Activated T-helper 1 cell treated with Interleukin-2 at 50 U/mL for 16 hours (primary cell): ENCODE measurements around the gene ST3GAL3.
"Not testable (repeated sequence)": the region's sequence is repeated elsewhere in the genome, so short reads cannot be mapped to it uniquely, and the experiment has no call there.

Source experiments
- DNase-seq: peaks from one replicate; pipeline ENCODE4 v3.0.0-alpha.2; 2020; ENCODE audit warnings: low read depth

The ST3GAL3 gene

DNA sequence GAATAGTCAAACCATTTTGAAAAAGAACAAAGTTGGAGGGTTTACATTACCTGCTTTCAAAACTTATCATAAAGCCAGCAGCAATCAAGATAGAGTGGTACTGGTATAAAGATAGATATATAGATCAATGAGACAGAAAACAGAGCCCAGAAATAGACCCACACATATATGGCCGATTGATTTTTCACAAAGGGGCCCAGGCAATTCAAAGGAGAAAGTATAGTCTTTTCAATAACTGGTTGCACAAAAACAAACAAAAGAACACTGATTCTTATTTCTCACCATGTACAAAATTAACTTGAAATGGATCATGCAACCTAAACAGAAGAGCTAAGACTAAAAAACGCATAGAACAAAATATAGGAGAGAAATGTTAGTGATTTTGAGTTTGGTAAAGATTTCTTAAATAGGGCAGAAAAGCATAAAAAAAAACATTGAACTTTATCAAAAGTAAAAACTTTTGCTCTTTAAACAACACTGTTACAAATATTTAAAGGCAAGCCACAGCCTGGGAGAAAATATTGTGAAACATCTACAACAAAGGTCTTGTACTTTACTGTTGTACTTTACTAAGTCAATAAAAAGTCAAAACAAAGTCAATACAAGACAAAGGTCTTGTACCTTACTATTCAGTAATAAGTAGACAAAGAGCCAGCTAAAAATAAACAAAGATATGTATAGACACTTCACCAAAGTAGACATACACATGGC, 50.2 kb downstream of the ST3GAL3 start:
- no peak for DNase-seq

DNA sequence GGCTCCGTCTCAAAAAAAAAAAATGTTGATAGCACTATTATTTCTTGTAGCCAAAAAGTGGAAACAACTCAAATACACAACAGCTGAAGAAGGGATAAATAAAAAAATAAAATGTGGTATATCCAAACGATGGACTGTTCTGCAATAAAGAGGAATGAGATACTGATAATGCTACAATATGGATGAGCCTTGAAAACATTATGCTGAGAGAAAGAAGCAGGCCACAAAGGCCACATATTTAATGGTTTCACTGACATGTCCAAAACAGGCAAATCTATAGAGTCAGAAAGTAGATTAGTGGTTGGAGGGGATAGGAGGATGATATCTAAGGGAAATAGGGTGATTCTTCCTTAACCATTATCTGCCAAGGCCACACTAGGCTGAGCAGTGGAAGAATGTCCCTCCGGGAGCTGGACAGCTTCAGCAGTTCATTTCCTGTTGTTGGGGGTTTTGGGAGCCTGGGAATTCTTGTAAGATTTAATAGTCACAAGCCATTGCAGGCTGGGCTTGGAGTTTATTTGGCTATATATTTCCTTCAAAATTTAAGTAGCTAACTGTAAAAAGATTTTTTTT, 53.5 kb downstream of the ST3GAL3 start:
- DNase-seq, result no peak

DNA sequence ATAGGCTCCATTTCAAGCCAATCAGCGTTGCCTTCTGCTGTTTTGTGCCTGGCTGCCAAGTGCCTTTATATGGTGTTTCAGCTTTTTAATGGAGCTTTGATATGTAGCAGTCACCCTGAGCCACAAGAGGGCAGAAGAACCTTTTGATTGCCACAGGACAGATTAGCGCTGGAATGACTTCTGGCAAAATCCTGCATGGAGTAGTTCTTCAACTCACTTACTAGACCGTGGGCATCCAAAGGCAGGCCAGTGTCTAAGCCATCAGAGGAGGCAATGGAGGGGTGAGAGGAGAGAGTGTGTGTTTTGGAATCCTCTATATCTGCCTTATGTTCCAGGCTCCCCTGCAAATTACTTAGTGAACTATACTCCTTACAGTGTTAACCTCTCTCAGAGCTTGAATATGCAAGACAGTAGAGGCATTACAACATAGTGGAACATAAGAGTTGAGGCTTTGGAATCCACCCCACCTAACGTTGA, 56.2 kb downstream of the ST3GAL3 start:
- peak; percentile 2 for DNase-seq

DNA sequence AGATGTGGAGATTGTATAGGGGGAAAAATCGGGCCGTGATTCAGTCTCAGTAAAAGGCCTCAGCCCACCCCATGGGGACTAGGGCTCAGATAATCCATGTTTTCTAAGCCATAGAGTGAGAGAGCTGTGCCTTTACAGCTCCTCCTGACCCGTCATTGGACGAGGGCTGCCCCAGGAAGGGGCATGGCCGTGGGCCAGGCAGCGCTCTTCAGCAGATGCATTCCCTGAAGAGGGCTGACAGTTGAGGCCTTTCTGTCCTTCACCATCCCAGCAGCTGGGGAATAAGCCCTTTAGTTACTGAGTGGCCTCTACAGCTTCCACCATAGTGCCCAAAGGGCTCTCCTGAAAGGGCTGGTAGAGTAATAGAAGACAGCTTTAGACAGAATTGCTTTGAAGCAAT, 57.2 kb downstream of the ST3GAL3 start:
- no peak for DNase-seq

DNA sequence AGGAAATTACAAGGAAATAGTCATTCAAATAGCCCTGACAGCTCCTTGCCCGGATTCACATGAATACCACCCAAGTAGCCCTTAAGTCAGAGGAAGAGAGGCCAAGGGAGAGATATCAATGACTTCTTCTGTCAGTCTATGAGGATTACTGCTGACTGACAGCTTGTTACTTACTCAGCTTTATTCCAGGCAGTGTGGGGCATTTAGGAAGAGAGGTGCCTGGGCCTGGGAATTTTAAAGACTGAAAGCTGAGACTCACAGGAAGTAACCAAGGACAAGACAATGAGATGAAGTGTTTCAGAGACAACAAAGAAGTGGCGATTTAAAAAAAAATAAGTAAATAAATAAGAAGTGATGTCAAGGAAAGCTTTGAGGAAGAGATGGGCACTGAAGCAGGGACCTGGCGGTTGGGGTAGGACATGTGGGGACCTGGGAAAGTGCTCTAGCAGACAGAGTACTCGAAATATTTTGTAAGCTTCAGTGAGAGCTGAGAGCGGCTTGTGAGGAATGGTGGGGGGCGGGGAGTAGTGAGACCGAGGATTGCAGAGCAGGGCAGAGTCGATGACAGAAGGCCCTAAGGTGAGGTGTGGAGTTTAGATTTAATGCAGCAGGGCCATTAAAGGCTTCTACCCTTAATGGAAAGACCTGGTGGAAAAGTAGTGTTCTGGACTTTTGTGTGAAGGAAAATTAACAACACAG, 58.9 kb downstream of the ST3GAL3 start:
- no peak for DNase-seq

DNA sequence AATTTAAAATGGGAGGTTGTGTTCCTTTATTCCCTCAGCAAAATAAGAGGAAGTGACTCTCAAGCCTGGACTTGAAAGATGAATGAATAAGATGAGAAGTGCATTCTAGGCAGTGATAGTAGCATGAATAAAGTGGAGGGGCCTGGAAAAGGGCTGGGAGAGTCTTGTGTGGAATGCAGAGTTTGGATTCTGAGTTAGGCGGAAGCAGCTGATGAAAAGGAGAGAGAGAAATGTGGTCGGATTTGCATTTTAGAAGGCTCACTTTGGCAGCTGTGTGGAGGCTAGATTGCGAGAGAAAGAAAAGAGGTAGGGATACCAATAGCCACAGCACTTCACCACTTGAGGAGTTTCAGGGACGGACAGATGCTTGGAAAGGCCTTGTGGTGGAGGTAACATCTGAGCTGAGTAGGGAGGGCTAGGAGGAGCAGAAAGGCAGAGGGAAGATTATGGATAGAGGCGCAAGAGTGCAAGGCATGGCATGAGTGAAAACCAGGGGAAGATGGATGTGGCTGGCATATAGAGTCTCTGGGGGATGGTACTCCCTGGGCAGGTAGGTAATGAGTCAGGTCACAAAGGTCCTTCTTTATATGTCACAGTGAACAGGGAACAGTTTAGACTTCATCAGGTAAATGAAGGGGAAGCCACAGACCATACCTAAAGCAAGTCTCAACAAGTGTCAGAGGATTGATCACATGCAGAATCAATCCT, 59.6 kb downstream of the ST3GAL3 start:
- DNase-seq, result no peak

DNA sequence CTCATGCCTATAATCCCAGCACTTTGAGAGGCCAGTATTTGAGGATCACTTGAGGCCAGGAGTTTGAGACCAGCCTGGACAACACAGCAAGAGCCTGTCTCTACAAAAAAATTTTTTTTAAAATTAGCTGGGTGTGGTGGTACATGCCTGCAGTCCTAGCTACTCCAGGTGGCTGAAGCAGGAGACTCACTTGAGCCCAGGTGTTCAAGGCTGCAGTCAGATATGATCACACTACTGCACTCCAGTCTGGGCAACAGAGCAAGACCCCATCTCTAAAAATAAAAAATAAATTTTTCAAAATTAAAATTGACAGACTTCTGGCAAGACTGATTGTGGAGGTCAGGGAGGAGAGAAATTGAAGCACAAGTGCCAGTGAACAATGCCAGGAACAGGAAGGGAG, 60.8 kb downstream of the ST3GAL3 start:
- DNase-seq, result no peak

DNA sequence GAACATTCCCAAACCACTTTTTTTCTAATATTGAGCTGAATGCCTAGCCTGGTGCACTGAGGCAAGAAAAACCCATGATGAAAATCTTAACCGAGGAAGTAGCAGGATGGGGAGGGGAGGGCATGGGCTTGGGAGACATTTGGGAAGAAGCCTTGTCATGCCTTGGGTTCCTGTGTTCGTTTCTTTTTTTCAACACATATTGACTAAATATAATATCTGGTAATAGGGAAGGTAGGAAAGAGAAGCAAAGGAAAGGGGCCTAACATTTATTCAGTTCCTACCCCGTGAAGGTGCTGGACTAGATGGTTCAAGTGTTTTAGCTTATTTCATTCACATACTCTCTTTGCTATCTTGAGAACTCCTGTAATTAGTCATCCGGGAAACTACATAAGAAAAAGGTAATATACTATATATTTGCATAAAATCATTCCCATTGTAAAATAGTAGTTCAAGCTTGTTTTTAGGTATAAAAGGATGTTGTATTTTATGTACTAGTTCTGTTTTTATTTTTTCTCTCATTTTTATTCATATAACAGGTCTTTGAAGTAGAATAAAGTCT, 62.1 kb downstream of the ST3GAL3 start:
- no peak for DNase-seq

DNA sequence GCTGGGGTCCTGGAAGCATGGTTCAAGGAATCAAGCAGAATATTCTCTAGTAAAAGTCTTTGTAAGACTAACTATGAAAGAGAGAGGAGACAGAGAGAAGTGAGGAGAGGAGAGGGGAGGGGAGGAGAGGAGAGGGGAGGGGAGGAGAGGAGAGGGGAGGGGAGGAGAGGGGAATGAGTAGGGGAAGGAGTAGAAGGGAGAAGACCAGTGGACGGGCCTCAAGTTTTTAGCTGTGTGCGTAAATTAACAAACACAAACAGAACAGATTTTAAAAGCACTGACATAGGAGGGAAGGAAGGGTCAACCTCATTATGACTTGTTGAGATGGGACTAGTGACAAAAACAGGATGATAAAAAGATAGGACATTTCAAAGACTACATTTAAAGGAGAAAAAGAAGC, 62.8 kb downstream of the ST3GAL3 start:
- no peak for DNase-seq

DNA sequence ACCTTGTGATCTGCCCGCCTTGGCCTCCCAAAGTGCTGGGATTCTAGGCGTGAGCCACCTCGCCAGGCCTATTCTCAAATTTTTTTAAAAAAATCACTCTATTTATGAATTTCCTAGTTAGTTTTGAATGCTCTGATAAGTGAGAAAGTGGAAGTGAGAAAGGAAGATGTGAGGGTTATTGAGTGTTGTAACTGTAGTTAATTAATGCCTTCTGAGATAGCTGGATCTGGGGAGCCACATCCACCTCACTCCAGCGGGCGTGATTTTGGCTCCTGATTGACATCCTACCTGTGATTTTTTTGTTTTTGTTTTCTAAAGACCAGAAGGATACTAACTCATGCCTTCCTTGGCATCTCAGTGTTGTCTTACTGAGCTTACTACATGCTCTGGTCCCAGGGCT, 65.6 kb downstream of the ST3GAL3 start:
- no peak for DNase-seq

DNA sequence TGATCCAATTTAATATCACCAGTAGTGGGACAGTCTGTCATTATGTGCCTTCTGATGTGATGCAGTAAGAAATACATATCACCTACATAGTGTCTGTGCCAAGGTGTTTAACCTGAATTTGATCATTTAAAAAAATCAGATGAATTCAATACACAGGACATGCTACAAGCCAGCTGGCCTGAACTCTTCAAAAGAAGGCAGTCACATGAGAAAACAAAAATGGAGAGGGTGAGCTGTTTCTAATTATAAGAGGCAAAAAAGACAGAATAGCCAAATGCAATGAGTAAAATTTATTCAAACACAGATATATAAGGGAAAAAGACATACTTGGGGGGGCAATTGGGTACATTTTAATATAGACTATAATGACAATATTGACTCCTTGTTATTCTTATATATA, 66.5 kb downstream of the ST3GAL3 start:
- no peak for DNase-seq

DNA sequence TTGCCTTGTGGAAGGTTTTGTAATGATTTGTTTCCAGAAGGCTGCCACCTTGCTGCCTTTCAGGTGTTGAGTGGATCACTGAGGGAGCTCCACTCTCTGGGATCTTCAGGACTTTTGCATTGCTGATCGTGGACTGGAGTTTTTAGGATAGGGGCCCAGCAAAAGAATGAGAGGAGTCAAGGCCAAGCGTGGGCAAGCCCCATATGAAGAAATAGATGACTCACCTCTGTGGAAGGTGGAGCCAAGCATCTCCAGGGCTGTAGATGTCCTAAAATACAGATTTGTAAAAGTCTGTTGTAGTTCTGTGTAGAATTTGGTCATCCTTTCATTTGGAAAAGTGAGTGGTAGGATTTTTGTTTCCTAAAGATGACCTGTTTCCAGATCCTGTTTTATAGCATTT, 67.0 kb downstream of the ST3GAL3 start:
- no peak for DNase-seq

DNA sequence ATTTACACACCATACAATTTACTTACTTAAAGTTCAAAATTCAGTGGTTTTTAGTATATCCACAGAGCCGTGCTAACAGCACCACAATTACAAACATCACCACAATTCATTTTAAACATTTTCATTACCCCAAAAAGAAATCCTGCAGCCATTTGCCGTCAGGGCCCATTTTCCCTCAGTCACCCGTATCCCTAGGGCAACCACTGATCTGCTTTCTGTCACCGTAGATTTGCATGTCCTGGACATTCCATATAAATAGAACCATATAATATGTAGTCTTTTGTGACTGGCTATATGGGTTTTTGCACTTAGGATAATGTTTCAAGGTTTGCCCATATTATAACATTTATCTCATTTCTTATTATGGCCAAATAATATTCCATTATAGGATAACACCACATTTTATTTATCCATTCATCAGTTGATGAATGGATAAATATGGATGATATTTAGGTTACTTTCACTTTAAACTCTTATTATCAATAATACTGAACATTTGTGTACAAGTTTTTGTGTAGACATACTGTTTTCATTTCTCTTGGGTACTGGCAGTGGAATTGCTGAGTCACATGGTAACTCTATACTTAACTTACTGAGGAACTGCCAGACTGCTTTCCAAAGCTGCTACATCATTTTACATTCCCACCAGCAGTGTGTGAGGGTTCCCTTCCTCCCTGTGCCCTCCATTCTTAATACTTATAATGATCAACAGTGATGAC, 68.9 kb downstream of the ST3GAL3 start:
- DNase-seq, result no peak

DNA sequence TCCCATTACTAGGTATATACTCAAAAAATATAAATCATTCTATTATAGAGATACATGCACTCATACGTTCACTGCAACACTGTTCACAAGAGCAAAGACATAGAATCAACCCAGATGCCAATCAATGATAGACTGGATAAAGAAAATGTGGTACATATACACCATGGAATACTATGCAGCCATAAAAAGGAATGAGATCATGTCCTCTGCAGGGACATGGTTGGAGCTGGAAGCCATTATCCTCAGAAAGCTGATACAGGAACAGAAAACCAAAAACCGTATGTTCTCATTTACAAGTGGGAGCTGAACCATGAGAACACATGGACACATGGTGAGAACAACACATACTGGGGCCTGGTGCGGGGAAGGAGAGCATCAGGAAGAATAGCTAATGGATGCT, 70.6 kb downstream of the ST3GAL3 start:
- not testable (repeated sequence) for DNase-seq

DNA sequence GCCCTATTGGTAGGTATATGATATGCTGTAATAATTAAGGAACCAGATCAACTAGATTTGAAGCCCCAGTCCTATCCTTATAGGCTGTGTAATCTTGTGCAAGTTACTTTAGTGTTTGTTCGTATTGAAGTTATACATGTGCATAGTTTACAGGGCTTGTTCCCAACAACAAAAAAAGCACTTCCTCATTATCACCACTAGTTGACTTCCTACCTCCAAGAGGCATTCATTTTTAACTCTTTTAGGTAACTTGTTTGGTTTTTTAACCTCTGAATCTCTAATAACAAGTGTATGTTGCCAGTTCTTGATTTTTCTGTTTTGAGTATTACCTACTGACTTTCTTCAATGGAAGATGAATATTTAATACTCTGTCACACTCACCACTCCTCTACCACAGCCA, 71.9 kb downstream of the ST3GAL3 start:
- no peak for DNase-seq

DNA sequence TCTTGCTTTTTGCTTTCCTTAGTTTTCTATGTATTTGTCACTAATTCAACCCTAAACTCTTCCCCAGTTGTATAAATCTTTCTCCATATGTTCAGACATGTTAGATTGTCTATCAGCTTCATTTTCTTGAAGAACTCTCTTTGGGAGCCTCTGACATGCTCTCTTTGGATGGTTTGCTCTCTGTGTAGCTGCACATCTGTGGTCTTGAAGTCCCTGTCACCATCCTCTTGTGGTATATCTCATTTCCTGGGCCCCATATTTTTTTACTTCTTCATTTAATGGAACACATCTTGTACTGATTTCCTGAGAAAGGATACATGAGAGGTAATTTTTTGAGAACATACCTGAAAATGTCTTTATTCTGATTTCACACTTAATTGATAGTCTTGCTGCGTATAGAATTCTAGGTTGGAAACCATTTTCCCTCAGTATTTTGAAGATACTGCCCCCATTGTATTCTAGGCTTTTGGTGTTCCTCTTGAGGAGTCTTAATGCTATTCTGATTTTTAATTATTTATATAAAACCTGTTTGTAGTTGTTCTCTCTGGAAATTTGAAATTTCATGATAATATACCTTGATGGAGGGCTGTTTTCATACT, 72.6 kb downstream of the ST3GAL3 start:
- DNase-seq, result no peak

DNA sequence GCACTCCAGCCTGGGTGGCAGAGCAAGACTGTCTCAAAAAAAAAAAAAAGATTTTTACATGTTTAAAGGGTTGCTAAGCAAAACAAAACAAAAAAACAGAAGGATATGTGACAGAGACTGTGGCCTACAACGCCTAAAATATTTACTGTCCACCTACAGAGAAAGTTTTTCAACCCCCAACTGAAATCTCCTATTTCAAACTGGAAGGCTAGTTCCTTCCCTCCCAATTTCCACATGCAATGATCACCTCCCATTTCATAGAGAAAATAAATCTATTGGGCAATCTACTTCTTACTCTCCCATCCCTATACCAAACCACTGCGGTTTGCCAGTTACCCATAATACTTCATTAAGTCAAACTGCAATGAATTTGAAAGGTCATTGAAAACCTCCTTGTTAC, 74.2 kb downstream of the ST3GAL3 start:
- no peak for DNase-seq

DNA sequence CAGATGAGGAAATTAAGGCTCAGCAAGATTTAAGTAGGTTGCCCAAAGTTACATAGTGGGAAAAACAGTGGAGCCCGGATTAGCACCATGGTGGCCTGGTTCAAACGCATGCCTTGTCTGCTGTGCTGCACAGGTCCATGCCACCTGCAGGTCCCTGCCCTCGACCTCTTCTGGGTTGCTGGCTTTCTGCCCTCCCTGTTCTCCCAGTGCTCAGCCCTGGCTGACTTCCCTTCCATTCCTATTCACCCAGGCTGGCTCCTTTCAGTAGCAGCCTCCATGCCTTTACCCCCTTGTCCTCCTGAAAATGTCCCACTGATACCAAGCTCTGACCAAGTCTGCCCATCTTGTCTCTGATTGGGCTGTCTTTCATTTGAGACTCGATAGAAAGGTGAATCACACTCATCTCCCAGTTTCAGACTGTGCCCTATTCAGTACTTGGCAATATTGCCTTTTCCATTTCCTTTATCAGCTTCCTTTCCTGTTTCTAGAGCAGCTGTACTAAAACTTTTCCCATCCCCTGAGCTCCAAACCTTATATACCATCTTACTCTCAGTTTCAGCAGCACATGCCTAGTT, 75.8 kb downstream of the ST3GAL3 start:
- no peak for DNase-seq

DNA sequence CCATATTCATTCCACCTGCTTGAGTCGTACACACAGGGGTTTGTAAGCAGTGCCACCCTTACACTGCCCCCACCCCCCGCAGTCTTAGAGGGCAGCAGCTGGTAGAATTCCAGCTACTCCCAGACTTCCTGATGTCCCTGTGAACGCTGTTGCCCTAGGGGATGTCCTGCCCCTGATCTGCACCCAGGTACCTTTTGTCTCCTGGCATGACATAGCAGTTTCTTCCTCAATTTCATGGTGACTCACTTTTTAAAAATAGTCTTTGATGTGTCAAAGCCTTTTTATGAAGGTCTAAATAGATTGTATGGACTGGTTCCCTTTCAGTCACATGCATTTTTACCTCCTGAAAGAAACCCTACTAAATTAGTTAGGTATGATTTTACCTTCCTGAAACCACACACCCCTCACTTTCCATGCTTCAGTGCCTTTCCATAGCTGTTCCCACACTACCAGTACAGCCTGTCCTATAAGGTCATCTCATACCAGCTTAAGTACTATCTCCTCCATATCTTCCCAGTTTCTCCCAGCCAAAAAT, 76.4 kb downstream of the ST3GAL3 start:
- DNase-seq, result no peak

DNA sequence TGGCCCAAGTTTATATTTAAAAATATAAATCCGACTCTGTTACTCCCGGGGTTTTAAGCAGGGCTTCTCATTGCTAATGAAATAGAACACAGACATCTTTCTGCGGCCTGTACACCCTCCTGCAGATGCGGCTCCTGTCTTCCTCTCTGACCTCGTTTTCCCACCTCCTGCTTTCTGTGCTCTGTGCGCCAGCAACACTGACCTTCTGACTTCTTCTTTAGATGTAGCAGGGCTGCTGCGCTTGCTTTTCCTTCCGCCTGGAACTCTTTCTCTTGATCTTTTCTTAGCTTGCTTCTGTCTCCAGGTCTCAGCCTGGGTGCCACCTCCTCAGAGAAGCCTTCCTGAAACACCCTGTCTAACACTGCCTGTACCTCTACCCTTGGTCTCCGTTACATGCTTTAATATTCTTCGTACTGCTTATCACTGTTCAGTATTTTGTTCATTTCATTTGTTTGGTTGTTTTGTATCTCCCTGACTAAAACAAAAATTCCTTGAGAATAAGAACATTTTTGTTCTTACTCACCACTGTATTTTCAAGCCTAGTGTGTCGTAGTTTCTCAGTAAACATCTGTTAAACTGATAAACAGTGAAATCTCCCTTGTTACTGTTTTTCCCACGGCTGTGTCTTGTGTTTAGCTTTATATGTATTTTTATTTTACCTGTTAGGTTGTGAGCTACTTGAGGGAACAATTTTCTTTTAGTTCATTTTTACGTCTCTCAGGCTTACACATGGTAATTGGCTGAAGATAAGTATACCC, 79.0 kb downstream of the ST3GAL3 start:
- DNase-seq, result no peak
